Kidney tubule cell (primary cell): ENCODE results near the gene SLAMF6.
"Not testable (repeated sequence)": the region's sequence is repeated elsewhere in the genome, so short reads cannot be mapped to it uniquely, and the experiment has no call there.

Experiments used
- DNase-seq: peaks from one replicate; pipeline ENCODE4 v3.0.0-alpha.2; 2018; ENCODE audit warnings: low spot score

Gene SLAMF6

DNA sequence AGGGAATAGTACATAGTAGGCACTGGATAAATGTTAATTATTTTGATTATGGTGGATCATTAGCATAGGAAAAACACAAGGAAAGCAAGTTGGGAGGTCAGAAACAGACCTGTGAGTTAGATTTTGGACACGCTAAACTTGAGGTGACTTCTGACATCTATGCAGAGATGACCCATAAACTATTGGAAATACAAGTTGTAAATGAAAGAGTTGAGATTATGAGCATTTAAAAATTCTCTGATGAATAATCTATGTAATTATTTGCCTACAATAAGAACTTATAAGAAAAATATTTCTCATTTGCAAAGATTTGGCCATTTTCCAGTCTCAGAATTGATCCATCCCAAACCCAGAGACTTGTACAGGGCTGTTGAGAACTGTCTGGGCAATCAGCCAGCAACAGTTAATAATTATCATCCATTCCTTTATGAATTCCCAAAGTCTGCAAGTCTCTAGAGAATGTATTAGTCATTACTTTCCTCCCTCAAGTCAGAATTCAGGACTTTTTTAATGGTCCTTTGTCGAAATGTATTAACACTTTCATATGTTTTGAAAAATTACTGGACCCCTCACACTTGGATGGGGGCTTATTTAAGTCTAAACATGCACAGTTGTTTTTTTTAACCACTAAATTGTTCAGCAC is 19.4 kb upstream of the SLAMF6 start:
- DNase-seq = peak; percentile 94

DNA sequence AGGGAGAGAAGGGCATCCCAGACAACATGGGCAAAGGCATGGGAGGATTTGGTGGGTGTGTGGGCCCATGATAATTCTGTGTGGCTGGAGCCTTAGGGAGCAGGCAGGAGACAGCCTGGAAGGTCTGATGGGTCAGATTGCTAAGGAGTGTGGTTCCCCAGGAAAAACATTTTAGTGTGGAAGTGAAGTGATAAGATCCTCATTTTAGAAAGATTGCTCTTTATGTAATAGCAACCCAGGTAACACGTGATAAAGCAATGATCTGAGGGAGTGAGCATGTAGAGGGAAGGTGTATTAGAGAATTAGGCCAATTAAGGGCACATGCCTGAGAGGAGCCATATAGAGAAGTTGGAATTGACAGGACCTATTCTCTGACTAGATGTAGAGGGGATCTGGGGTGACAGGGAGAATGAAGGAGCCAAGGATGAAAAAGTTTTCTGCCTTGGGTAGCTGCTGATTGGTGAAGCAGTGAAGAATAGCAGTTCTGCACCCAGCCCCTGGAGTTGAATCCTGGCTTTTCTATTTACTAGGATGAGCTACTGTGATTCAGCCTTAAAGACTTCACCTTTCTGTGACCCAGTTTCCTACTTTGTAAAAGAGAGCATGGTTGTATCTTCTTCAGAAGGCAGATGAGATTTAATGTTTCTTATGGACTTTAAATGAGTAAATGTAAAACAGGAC is 18.7 kb upstream of the SLAMF6 start:
- DNase-seq = peak; percentile 81

DNA sequence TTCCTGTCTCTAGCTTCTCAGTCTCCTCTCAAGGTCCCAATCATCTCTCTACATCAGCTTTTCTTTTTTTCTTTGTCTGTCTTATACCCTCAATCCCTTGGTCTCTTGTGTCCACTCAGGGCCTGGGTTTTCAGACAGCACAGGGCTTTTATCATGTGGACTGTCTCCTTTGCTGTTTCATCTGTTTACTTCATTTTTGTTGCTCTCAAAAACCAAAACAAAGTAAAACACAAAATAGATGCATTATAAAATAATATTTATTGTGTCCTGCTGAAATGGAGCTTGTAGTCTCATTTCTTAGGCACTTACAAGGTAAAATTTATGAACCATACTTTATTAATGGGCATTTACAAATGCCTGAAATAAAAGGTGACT is 17.8 kb upstream of the SLAMF6 start:
- no peak for DNase-seq

DNA sequence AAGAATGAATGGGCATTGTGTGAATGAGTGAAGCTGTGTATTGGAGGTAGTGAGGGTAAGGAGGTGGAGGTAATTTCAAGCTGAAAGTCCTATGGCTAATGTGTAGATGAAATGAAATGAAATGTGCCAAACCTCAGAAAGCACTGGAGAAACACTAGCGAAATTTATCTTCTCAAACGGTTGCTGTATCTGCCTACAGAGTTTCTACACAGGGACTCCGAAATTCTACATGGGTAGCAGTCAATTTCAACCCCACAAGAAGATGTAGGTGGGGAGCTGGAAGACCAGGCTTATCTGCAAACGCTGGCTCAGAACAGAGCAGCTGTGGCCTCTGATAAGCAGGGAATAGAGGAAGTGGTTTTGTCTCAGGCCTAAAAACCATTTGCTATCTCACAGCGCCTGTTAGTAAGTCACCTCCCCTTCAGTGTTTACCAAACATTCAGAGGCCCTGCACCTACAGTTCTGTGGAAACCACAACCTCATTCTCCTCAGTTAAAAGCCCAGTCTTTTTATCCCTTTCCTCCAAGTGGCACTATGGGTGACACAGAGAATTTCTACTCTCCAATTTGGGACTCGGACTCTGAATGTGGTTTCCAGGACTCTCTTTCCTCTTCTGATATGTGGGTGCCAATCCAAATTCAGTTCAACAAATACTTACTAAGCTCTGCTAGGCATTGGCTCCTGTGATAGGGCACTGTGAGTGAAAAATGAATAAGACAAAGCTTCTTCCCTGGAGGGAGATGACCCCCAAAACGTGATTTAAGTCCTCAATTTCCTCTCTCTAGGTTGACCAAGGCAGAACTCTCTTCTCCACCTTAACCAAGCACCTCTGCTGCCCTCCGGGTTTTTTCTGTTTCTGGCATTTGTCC is 17.2 kb upstream of the SLAMF6 start:
- no peak for DNase-seq

DNA sequence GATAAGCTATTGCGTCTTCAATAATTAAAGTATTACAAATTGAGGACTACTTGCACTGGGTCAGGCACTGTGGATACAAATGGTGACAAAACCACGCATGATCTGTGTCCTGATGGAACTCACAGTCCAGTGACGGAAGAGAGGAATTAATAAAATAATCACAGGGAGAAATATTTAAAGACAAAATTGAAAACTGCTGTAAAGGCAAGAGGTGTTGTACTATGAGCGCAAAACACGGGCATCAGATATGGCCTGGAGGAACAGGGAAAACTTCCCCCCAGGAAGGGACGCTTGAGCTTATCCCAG is 16.6 kb upstream of the SLAMF6 start:
- DNase-seq = no peak

DNA sequence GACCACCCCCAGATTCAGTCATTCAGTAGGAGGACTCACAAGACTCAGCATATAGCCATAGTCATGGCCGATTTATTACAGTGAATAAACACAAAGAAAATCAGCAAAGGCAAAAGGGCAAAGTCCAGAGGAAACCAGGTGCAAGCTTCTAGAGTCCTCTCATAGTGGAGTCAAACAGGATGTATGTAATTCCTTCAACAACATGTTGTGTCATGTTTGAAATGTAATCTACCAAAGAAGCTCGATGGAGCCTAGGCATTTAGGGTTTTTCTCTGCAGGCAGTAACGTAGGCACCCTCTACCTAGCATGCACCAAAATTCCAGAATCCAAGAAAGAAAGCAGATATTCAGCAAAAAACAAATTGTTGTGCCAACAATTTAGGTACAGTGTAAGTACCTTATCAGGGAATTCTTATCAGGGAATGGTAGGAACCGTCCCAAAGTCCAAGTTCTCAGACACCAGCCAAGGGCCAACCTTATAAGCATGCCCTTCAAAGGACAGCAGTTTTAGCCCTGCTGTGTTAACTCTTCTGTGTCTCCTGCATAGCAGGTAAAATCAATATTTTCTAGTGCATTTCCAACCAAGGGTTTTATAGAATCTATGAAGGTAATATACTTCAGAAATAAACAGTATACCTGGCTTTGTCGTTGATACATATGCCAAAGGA is 16.1 kb upstream of the SLAMF6 start:
- DNase-seq = no peak

DNA sequence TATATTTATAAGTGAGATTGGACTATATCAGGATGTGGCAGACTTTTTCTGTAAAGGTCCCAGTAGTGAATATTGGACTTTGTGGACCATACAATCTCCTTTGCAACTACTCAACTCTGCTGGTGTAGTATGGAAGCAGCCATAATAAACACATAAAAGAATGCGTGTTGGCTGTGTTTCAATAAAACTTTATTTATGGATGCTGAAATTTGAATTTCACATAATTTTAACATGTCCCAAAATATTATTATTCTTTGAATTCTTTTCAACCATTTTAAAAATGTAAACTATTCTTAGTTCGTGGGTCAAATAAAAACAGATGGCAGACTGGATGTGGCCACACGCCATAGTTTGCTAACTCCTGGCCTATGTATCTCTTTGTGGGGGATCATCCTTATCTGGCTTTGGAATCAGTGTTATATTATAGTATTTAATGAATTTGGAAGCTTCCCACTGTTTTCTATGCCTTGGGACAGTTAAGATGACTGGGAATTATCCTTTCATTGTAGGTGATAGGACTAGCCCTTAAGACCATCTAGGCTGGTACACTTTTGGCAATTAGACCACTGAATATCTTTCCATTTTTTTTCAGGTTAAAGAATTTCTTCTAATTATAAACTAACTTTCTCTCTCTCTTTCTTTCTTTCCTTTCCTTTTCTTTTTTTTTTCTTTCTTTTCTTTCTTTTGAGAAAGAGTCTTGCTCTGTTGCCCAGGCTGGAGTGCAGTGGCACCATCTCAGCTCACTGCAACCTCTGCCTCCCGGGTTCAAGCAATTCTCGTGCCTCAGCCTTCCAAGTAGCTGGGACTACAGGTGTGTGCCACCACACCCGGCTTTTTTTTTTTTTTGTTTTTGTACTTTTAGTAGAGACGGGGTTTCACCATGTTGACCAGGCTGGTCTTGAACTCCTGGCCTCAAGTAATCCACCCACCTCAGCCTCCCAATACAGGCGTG is 14.9 kb upstream of the SLAMF6 start:
- DNase-seq = no peak

DNA sequence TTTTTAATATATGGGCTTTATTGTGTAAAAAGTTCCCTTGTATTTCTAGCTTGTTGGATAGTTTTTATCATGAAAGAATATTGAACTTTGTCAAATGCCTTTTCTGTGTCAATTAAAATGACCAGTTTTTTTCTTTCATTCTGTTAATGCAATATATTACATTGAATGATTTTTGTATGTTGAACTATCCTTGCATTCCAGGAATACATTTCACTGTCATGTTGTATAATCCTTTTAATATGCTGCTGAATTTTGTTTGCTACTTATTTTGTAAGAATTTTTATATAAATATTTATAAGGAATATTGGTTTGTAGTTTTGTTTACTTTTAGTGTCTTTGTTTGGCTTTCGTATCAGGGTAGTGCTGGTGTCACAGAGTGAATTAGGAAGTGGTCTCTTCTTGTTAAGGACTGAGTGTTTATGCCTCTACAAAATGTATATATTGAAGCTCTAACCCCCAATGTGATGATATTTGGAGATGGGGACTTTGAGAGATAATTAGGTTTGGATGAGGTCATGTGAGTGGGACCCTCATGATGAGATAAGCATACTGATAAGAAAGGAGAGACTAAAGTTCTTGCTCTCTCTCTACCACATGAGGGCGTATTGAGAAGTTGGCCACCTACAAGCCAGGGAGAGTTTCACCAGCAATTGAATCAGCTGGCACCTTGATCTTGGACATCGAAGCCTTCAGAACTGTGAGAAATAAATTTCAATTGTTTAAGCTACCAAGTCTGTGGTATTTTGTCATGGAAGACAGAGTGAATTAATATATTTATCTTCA is 12.0 kb upstream of the SLAMF6 start:
- no peak for DNase-seq

DNA sequence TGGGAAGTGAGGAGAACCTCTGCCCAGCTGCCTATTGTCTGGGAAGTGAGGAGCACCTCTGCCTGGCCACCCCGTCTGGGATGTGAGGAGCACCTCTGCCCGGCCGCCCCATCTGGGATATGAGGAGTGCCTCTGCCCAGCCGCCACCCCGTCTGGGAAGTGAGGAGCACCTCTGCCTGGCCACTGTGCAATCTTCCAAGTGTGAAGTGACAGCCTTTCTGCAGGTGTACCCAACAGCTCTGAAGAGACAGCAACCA is 9.4 kb upstream of the SLAMF6 start:
- not testable (repeated sequence) for DNase-seq

DNA sequence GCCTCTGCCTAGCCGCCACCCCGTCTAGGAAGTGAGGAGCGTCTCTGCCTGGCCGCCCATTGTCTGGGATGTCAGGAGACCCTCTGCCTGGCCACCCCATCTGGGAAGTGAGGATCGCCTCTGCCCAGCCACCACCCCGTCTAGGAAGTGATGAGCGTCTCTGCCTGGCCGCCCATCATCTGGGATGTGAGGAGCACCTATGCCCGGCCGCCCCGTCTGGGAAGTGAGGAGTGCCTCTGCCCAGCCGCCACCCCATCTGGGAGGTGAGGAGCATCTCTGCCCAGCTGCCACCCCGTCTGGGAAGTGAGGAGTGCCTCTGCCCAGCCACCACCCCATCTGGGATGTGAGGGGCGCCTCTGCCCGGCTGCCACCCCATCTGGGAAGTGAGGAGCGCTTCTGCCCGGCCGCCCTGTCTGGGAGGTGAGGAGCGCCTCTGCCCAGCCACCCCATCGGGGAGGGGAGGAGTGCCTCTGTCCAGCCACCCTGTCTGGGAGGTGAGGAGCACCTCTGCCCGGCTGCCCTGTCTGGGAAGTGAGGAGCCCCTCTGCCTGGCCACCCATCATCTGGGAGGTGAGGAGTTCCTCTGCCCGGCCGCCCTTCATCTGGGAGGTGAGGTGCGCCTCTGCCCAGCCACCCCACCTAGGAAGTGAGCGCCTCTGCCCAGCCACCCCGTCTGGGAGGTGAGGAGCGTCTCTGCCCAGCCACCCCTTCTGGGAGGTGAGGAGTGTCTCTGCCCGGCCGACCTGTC is 8.9 kb upstream of the SLAMF6 start:
- DNase-seq = not testable (repeated sequence)

DNA sequence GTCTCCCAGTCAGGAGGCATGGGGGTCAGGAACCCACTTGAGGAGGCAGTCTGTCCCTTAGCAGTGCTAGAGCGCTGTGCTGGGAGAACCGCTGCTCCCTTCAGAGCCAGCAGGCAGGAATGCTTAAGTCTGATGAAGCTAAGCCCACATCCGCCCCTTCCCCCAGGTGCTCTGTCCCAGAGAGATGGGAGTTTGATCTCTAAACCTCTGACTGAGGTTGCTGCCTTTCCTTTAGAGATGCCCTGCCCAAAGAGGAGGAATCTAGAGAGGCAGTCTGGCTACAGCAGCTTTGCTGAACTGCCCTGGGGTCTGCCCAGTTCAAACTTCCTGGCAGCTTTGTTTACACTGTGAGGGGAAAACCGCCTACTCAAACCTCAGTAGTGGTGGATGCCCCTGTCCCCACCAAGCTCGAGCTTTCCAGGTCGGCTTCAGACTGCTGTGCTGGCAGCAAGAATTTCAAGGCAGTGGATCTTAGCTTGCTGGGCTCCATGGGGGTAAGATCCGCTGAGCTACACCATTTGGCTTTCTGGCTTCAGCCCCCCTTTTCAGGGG is 6.4 kb upstream of the SLAMF6 start:
- DNase-seq = not testable (repeated sequence)

DNA sequence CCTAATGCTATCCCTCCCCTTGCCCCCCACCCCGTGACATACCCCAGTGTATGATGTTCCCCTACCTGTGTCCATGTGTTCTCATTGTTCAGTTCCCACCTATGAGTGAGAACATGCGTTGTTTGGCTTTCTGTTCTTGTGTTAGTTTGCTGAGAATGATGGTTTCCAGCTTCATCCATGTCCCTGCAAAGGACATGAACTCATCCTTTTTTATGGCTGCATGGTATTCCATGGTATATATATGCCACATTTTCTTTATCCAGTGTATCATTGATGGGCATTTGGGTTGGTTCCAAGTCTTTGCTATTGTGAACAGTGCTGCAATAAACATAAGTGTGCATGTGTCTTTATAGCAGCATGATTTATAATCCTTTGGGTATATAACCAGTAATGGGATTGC is 734 bp upstream of the SLAMF6 start:
- DNase-seq = not testable (repeated sequence)

DNA sequence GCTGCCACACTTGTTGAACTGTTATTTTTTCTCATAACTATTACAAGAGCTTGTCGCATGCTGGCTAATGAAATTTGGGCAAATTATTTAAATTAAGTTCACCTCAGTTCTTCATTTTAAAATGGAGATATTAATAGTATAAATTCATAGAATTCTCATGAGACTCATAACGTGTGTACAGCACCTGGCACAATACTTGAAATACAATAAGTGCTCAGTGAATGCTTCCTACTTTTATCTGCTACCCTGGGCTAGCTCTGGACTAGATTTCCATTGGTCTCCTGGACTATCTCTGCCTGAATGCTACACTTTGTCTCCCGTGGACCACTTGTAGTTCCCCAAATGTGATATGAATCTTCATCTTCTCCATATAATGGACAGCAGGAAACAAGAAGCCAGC is 919 bp downstream of the SLAMF6 start:
- no peak for DNase-seq

DNA sequence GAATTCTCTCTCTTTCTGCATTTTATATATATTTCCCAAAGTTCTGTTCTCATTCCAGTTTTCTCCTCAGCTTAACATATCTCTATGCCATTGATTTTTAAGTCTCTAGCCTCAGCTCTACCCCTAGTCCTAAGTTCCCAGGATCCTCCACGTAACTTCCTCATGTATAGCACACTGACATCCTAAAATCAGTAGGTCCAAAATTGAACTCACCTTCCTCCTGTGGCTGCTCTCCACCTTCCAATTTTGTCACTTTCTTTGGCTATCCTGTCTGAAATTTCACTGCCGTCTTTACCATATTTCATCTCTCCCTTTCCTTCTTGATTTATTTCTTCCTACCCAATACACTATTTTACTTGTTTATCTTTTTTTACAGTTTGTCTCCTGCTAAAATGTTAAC is 1.5 kb downstream of the SLAMF6 start:
- no peak for DNase-seq

DNA sequence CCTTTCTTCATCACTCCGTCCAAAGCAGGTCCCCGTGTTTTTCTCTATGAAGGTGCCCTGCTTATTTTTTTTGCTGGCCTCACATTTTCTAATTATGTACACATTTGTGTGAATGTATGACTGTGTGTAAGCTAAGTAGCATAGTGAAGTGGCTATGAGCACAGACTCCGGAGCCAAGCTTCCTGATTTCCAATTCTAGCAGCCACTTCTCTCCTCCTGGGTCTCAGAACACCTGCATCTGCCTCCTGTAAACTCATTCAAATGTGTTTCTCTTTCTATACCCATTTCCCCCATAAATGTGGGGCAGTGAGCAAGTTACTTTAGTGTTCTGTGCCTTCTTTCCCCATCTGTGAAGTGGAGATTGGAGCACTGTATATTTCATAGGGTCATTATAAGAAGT is 2.1 kb downstream of the SLAMF6 start:
- DNase-seq = no peak

DNA sequence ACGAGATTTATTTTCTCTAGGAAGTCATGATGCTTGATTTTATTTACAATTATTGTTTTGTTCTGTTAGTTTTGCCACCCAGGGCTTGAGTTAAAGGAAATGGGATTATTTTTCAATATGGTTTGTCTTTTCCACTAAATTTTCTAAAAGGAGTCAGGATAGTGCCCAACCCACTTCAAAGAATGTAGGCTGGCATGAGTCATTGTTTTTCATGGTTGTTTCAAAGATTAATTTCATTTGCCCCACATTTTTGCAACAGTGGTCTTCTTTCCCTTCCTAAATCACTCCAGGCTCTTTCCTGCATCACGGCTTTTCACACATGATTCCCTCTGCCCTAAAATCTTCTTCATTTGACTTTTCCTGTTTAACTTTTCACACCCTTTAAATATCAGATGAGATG is 2.5 kb downstream of the SLAMF6 start:
- DNase-seq = peak; percentile 29

DNA sequence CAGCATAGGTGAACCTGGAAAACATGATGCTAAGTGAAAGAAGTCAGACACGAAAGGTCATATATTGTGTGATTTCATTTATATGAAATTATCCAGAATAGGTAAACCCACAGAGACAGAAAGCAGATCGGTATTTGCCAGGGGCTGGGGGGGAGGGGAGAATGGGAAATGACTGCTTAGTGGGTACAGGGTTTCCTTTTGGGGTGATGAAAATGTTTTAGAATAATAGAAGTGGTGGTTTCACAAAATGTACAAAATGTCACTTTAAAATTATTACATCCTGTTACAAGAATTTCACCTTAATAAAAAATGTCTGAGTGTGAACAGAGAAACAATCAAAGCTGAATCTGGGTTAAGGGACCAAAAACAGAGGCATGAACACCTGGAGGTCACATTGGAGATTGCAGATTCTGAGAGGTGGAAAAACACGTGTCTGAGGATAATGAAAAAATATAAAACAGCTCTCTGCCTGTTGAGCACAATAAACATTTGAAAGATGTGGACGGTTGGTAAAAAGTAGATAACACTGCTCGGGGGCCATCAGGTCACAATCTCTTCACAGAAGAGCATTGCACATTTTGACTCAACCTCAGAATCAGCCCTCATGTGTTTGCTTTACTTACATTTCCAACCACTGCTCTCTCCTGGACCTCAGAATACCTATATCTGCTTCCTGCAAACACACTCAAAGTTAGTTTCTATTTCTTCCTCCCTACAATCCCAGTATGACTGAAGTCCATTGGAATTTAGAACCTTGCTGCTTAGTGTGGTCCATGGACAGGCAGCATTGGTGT is 3.2 kb downstream of the SLAMF6 start:
- DNase-seq = peak; percentile 79

DNA sequence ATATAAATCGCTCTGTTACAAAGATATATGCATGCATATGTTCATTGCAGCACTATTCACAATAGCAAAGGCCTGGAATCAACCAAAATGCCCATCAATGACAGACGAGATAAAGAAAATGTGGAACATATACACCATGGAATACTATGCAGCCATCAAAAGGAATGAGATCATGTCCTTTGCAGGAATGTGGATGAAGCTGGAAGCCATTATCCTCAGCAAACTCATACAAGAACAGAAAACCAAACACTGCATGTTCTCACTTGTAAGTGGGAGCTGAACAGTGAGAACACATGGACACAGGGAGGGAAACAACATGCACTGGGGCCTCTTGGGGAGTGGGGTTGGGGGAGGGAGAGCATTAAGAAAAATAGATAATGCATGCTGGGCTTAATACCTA is 5.5 kb downstream of the SLAMF6 start:
- DNase-seq = not testable (repeated sequence)

DNA sequence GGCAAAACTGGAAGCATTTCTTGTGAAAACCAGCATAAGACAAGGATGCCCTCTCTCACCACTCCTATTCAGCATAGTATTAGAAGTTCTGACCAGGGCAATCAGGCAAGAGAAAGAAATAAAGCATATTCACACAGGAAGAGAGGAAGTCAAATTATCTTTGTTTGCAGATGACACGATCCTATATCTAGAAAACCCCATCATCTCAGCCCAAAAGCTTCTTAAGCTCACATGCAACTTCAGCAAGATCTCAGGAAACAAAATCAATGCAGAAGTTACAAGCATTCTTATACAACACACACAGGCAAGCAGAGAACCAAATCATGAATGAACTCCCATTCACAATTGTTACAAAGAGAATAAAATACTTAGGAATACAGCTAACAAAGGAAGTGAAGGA is 7.1 kb downstream of the SLAMF6 start:
- DNase-seq = not testable (repeated sequence)
